Central memory CD8-positive, alpha-beta T cell (primary cell): ENCODE measurements around the gene SLC8A2.

Experiments
- ATAC-seq: fragments of 150-1000 bp; cut with Tn5 transposase; replicated peaks from 2 replicates; pipeline ENCODE4 v1.10.0; 2022; ENCODE audit warnings: mild to moderate bottlenecking, moderate FRiP score, moderate number of reproducible peaks; ENCODE audit not compliant: poor library complexity, severe bottlenecking; ENCODE audit errors: extremely low read depth
- DNase-seq, 2 donors: peaks; one replicate each; pipeline ENCODE4 v3.0.0; 2021; ENCODE audit warnings: low spot score in 2 of 2
- H3K27ac Mint-ChIP-seq: one replicate; pipeline ENCODE4 v1.8.0; 2022; ENCODE audit warnings: low read depth, mild to moderate bottlenecking, moderate library complexity, mixed read lengths
- H3K27me3 Mint-ChIP-seq: one replicate; pipeline ENCODE4 v1.8.0; 2022; ENCODE audit warnings: mixed read lengths
- H3K36me3 Mint-ChIP-seq: one replicate; pipeline ENCODE4 v1.8.0; 2022; ENCODE audit warnings: mild to moderate bottlenecking, moderate library complexity, mixed read lengths; ENCODE audit not compliant: insufficient read depth
- H3K4me1 Mint-ChIP-seq: one replicate; pipeline ENCODE4 v1.8.0; 2022; ENCODE audit warnings: mixed read lengths
- H3K4me3 Mint-ChIP-seq: one replicate; pipeline ENCODE4 v1.8.0; 2022; ENCODE audit warnings: mild to moderate bottlenecking, moderate library complexity, mixed read lengths
- H3K9me3 Mint-ChIP-seq: one replicate; pipeline ENCODE4 v1.8.0; 2022; ENCODE audit warnings: mixed read lengths

SLC8A2 gene

DNA sequence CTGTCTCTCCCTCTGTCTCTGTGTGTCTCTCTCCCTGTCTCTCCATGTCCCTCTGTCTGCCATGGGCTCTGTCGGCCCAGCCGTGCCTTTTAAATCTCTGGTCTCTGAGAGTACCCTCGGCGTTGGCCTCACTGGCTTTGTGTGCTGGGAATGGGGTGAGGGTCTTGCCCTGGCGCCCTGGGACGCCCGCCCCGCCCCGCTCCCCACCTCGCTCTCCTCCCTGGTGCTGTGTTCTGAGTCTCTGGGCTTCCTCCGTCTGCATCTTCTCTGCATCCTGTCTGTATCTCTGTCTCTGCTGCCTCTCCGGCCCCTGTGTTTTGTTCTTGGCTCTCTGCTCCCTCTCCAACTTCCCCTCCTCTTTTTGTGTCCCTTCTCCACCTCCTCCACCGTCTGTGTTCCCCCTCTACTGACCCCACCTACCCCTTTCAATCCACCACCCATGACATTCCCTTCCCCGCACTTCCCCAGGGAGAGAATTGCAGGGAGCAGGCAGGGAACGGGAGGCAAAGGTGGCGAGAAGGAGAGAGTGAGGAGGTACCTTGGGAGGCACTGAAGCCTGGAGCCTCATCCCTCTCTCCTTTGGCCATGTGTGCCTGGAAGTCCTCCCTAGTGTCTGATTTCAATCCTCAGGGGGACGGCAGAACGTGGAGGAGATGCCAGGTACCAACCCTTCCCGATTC is 48.4 kb downstream of the SLC8A2 start:
- Mint-ChIP-seq H3K4me3 (no peak overlapping the region), H3K27me3 (peaks cover 61% of the 10 kb centered on the region), H3K4me1 (peaks cover 30% of the 10 kb centered on the region)

DNA sequence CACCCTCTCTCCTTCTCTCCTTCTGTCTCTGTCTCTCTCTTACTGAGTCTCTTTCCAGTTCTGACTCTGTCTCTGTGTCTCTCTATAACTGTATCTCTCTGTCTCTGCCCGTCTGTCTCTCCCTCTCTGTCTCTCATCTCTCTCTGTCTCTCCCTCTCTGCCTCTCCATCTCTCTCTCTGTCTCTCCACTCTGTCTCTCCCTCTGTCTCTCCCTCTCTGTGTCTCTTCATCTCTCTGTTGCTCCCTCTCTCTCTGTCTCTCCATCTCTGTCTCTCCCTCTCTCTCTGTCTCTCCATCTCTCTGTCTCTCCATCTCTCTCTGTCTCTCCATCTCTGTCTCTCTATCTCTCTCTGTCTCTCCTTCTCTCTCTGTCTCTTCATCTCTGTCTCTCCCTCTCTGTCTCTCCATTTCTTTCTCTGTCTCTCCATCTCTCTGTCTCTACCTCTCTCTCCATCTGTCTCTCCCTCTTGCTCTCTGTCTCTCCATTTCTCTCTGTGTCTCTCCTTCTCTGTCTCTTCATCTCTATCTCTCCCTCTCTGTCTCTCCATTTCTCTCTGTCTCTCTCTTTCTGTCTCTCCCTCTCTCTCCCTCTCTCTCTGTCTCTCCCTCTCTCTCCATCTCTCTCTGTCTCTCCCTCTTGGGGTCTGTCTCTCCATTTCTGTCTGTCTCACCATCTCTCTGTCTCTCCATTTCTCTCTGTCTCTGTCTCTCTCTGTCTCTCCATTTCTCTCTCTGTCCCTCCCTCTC is 49.1 kb downstream of the SLC8A2 start:
- peaks cover 68% of the 10 kb centered on the region for H3K27me3 Mint-ChIP-seq
- H3K4me3 Mint-ChIP-seq = no peak overlapping the region
- H3K36me3 Mint-ChIP-seq = peaks cover 9% of the 10 kb centered on the region

More for the DNA sequence above, 48.4 kb downstream of the SLC8A2 start:
- no peaks in the 10 kb centered on the region for H3K9me3 Mint-ChIP-seq
- ATAC-seq (no peak), DNase-seq (no peak)
- peak overlapping the region; percentile 67 for H3K27ac Mint-ChIP-seq
- H3K36me3 Mint-ChIP-seq = peaks cover 9% of the 10 kb centered on the region

DNA sequence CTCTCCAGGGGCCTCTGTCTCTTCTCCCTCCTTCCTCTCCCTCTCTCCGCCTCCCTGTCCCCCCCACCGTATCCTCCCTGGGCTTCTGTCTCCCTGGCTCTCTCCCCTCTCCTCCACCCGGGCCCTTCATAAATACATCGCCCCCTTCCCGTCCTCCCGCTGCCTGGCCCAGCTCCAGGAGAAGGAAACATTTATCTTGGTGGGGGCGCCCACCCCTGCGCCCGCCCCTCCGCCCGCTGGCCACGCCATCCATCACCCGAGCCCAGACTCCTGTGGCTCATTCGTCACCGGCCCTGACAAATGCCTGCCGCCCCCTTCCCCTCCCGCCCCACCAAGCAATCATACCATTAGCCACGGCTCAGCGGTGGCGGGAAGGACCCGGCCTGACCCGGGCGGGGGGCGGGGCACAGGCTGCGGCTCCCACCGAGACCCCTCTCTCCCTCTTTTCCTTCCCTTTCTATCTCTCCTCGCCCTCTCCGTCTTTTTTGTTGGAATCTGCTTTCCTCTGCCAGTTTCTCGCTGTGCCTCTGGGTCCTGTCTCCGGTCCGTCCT is 49.8 kb downstream of the SLC8A2 start:
- ATAC-seq = no peak
- peaks cover 42% of the 10 kb centered on the region for H3K4me1 Mint-ChIP-seq
- DNase-seq = no peak
- H3K36me3 Mint-ChIP-seq = peaks cover 7% of the 10 kb centered on the region
- no peaks in the 10 kb centered on the region for H3K9me3 Mint-ChIP-seq
- H3K27me3 Mint-ChIP-seq = peaks cover 75% of the 10 kb centered on the region
- H3K4me3 Mint-ChIP-seq = no peak overlapping the region
- peak overlapping the region; percentile 72 for H3K27ac Mint-ChIP-seq

More for the DNA sequence above, 49.1 kb downstream of the SLC8A2 start:
- Mint-ChIP-seq H3K4me1 (peaks cover 37% of the 10 kb centered on the region), H3K9me3 (no peaks in the 10 kb centered on the region), H3K27ac (peak overlapping the region; percentile 67)
- DNase-seq (no peak), ATAC-seq (no peak)

DNA sequence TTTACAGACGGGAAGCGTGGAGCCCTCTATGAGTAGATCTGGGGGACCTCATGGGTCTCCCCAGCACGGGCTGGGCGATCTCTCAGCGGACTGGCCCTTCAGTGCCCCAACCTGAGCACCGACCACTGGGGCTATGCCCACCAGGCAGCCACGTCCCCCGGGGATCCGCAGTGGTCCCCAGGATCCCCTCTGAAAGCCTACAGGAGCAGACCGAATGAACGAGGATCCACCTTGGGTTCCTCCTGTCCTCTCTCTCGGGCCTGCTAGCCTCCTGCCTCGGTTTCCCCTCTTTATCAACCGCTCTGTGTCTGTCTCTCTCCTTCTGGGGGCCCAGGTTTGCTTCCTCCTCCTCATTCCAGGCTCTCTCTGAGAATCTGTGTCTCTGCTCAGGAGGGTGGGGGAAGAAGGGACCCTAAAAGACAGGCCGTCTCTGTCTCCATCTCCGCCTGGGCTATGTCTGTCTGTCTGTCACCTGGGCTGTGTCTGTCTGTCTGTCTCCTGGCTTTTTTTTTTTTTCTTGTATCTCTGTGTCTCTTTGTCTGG is 50.4 kb downstream of the SLC8A2 start:
- DNase-seq (no peak), ATAC-seq (no peak)
- Mint-ChIP-seq H3K36me3 (peaks cover 7% of the 10 kb centered on the region), H3K27me3 (peaks cover 81% of the 10 kb centered on the region), H3K27ac (peak overlapping the region; percentile 72), H3K9me3 (no peaks in the 10 kb centered on the region), H3K4me3 (no peak overlapping the region), H3K4me1 (peaks cover 46% of the 10 kb centered on the region)

DNA sequence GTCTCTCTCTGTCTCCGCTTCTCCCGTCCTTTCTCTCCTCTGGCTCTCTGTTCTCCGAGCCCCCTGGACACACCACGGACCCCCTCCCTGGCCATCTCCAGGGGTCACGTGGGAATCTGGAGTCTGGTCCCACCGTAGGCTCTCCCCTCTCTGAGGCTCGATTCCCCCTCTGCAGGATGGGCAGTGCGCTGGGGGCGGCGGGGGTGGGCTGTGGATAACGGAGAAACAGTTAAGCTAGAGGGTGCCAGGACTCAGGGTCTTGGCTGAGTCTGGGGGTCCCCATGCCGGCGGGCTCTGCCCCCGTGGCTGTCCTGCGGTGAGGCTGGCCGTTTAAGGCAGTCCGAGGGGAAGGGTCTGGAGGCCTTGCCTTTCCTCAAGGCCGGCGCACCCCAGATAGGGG is 51.9 kb downstream of the SLC8A2 start:
- ATAC-seq (no peak), DNase-seq (no peak)
- no peak overlapping the region for H3K27ac Mint-ChIP-seq
- H3K4me3 Mint-ChIP-seq = no peak overlapping the region
- no peaks in the 10 kb centered on the region for H3K9me3 Mint-ChIP-seq
- peaks cover 46% of the 10 kb centered on the region for H3K4me1 Mint-ChIP-seq
- H3K27me3 Mint-ChIP-seq = peaks cover 94% of the 10 kb centered on the region
- peaks cover 7% of the 10 kb centered on the region for H3K36me3 Mint-ChIP-seq

DNA sequence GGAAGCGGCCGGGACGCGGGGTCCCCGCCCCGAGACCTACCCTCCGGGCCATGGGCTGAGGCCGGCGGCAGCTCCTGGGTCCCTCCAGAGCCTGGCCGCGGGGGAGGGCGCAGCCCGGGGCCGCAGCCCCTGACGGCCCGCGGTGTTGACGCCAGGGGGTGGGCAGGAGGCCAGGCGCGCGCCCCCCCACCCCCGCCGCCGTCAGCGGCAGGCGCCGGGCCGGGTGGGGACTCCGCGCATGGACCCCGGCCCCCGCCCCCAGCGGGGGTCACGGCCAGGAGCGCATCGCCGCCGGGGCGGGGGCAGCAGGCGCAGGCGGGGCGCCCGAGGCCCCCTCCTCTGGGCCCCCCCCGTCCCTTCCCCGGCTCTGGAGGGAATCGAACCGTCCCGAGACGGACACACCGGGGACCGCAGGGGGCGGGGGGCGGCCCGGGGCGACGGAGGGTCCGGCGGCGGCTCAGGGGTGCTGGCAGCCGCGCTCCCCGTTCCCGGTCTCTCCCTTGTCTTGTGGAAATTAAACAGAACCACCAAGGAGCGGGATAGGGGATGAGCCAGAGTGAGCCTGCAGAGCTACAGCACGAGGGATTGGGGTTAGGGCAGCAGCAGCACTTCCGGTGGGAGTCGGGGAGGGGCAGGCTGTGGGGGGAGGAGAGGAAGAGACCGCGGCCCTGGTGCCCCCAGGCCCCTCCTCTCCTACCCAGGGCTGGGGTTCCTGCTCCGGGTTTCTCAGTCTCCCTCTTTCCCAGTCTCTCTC is 52.5 kb downstream of the SLC8A2 start, which contains the start of gene MEIS3:
Gene MEIS3 (minus strand): TSS at position 498 of the 754 bp plus-strand sequence. CDS start 446 bp downstream, at position 52.
- H3K36me3 Mint-ChIP-seq = peaks cover 7% of the 10 kb centered on the region
- no peak within 1 kb of the TSS for H3K27ac Mint-ChIP-seq
- DNase-seq (no peak), ATAC-seq (no peak)
- H3K4me1 Mint-ChIP-seq = peaks cover 46% of the 10 kb centered on the region
- peaks cover 94% of the 10 kb centered on the region for H3K27me3 Mint-ChIP-seq
- peak within 1 kb of the TSS; percentile 23 for H3K4me3 Mint-ChIP-seq
- H3K9me3 Mint-ChIP-seq = no peaks in the 10 kb centered on the region

DNA sequence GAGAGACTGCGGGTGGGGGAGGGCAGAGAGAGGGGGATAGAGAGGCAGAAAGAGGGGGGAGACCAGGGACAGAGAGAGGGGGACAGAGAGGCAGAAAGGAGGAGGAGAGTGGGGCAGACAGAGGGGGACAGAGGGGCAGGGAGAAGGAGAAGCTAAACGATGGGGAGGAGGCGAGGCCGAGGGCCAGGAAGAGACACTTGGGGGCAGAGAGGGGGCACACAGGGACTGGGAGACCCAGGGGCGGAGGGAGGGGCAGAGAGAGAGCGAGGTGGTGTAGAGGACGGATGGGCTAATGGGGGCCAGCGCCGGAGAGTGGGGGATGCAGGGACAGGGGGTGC is 53.0 kb downstream of the SLC8A2 start:
- Mint-ChIP-seq H3K9me3 (no peaks in the 10 kb centered on the region), H3K4me3 (peak overlapping the region; percentile 23), H3K4me1 (peaks cover 46% of the 10 kb centered on the region), H3K27ac (no peak overlapping the region), H3K36me3 (peaks cover 7% of the 10 kb centered on the region), H3K27me3 (peaks cover 94% of the 10 kb centered on the region)
- ATAC-seq (no peak), DNase-seq (no peak)

DNA sequence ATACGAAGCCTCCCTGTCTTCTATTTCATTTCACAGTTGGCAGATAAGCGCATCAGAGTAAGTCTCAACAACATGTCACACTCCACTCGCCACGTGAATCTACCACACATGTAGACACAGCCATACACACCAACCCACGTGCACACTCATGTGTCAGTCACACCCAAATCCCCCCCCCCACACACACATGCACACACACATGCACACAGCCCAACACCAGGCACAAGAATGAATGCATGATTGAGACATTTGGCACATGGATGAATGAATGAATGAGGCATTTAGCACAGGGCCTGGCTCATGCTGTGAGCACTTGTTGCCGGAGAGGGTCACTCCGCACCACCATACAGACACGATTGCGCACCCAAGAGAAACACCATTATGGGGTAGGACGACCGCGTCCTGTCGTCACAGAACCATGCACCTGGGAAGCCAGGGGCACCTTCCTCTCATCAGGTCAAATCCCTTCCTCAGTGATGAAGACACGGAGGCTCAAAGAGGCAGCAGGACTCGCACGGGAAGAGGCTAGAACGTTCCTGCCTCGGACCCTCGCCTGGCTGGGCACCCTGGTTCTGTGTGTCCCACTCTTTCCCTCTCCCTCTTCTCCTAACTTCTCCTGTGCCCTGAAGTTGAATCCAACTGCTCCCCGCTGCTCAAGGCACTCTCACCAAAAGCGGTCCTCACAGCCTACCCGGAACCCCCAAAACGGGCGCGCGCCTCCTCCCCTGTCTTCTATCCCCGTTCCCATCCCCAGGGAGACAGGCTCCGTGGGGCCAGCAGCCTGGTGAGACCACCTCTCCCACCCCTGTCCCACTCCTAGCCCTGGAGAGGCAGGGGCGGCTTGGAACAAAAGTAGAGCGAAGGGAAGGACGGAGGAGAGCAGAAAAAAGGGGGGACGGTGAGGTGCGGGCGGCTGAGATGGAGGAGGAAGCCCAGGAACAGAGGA is 53.7 kb downstream of the SLC8A2 start:
- DNase-seq (no peak), ATAC-seq (peak; percentile 21)
- Mint-ChIP-seq H3K27me3 (peaks cover 94% of the 10 kb centered on the region), H3K27ac (no peak overlapping the region), H3K9me3 (no peaks in the 10 kb centered on the region), H3K4me3 (peak overlapping the region; percentile 23), H3K36me3 (peaks cover 7% of the 10 kb centered on the region), H3K4me1 (peaks cover 46% of the 10 kb centered on the region)

DNA sequence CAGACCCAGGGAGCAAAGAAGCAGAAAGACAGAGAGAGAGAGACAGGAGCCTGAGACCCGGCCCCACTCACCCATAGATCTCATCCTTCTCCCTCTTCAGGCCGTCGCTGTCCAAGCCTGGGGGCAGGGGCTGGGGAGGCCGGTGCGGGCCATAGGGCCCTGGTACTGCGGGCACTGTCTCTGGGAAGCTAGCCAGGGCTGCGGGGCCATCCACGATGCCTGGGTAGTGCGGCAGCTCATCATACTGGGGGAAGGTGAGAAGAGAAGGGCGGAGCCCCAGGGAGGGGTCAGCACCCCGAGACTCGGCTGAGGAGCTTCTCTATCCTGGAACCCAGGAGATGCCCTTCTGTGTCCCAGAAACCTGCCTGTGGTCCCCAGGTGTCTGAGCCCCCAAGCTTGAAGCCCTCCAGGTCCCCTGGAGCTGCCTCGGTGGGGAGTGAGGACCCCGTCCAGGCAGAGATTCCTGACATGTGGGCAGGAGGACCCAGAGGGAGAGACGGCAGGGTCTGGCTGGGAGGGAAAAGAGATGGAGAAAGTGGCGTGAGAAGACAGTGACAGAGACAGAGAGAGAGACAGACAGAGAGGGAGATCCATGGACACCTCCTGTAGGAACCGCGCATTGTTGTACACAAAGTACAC is 54.5 kb downstream of the SLC8A2 start:
- H3K4me1 Mint-ChIP-seq = peaks cover 39% of the 10 kb centered on the region
- peak overlapping the region; percentile 43 for H3K27ac Mint-ChIP-seq
- H3K4me3 Mint-ChIP-seq = peak overlapping the region; percentile 23

DNA sequence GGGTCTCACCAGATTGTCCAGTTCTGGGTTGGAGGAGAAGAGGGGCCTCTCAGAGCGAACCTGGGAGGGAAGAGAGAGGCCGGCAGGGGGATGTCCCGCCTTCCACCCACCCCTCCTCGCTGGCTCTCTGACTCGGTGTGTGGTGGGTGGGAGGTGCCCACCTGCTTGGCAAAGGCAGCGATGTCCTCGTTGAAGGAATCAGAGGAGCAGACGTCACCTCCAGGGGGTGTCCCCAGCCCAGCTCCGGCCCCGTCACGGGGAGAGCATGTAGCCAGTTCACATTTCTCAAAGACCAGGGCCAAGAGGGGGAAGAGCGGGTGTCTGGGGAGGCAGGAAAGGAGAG is 55.1 kb downstream of the SLC8A2 start:
- Mint-ChIP-seq H3K4me3 (no peak overlapping the region), H3K9me3 (no peaks in the 10 kb centered on the region), H3K27me3 (peaks cover 81% of the 10 kb centered on the region), H3K36me3 (peaks cover 7% of the 10 kb centered on the region), H3K27ac (peak overlapping the region; percentile 43), H3K4me1 (peaks cover 34% of the 10 kb centered on the region)
- ATAC-seq = no peak
- DNase-seq = no peak

More for the DNA sequence above, 54.5 kb downstream of the SLC8A2 start:
- ATAC-seq (no peak), DNase-seq (no peak)
- H3K9me3 Mint-ChIP-seq = no peaks in the 10 kb centered on the region
- peaks cover 7% of the 10 kb centered on the region for H3K36me3 Mint-ChIP-seq
- peaks cover 87% of the 10 kb centered on the region for H3K27me3 Mint-ChIP-seq

DNA sequence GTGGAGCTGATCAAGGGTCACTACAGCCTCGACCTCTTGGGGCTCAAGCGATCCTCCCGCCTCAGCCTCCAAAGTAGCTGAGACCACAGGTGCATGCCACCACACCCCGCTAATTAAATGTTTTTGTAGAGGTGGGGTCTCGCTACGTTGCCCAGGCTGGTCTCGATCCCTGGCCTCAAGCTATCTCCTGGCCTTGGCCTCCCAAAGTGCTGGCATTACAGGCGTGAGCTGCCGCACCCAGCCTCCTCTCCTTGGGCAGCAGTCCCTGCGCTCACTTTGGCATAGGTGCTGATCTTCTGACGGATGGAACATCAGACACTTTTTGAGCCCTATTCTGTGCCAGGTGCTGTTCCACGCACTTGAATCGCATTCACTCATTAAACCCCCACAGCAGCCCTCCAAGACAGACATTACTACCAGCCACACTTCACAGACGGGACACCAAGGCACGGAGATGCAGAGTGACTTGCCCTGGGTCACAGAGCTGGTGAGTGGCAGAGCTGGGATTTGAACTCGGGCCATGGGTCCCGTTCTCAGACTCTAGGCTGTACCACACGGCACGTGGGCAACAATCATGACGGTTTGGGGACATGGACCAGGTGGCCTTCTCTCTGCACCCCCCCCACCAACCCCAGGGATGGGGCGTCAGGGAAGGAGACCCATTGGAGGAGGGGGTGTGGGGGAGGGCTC is 55.6 kb downstream of the SLC8A2 start:
- H3K27me3 Mint-ChIP-seq = peaks cover 76% of the 10 kb centered on the region
- peaks cover 30% of the 10 kb centered on the region for H3K4me1 Mint-ChIP-seq
- ATAC-seq = no peak
- peak overlapping the region; percentile 43 for H3K27ac Mint-ChIP-seq
- DNase-seq = no peak
- no peak overlapping the region for H3K4me3 Mint-ChIP-seq
- H3K36me3 Mint-ChIP-seq = peaks cover 7% of the 10 kb centered on the region
- no peaks in the 10 kb centered on the region for H3K9me3 Mint-ChIP-seq
